ENCODE results near the gene ERBIN. TPM values are rescaled to one million over a fixed set of nuclear protein-coding genes. Genes with fewer than 3 reads are reported as not detected.

The ERBIN gene
- total and polyA plus RNA-seq, 2 experiments from 2014 or later: 15.6 to 26.4 TPM

- Mint-ChIP-seq H3K36me3 (ENCODE audit: low read depth) (no peaks in the 10 kb centered on the region; the same call in 2 of the 3 replicates), H3K4me3 (no peak overlapping the region), H3K27ac (no peak overlapping the region), H3K9me3 (no peaks in the 10 kb centered on the region), H3K27me3 (ENCODE audit: insufficient read depth, low read depth, poor library complexity) (peaks cover 2% of the 10 kb centered on the region), H3K4me1 (peaks cover 2% of the 10 kb centered on the region; the same call in 1 of the 3 replicates)
- TF ChIP-seq NANOG (IDR thresholded peaks at IDR 0.05; ENCODE audit: borderline replicate concordance): no peak
- TF ChIP-seq JUNB (IDR thresholded peaks at IDR 0.05; ENCODE audit: unreplicated experiment): no peak
- TF ChIP-seq, protein P1, sequence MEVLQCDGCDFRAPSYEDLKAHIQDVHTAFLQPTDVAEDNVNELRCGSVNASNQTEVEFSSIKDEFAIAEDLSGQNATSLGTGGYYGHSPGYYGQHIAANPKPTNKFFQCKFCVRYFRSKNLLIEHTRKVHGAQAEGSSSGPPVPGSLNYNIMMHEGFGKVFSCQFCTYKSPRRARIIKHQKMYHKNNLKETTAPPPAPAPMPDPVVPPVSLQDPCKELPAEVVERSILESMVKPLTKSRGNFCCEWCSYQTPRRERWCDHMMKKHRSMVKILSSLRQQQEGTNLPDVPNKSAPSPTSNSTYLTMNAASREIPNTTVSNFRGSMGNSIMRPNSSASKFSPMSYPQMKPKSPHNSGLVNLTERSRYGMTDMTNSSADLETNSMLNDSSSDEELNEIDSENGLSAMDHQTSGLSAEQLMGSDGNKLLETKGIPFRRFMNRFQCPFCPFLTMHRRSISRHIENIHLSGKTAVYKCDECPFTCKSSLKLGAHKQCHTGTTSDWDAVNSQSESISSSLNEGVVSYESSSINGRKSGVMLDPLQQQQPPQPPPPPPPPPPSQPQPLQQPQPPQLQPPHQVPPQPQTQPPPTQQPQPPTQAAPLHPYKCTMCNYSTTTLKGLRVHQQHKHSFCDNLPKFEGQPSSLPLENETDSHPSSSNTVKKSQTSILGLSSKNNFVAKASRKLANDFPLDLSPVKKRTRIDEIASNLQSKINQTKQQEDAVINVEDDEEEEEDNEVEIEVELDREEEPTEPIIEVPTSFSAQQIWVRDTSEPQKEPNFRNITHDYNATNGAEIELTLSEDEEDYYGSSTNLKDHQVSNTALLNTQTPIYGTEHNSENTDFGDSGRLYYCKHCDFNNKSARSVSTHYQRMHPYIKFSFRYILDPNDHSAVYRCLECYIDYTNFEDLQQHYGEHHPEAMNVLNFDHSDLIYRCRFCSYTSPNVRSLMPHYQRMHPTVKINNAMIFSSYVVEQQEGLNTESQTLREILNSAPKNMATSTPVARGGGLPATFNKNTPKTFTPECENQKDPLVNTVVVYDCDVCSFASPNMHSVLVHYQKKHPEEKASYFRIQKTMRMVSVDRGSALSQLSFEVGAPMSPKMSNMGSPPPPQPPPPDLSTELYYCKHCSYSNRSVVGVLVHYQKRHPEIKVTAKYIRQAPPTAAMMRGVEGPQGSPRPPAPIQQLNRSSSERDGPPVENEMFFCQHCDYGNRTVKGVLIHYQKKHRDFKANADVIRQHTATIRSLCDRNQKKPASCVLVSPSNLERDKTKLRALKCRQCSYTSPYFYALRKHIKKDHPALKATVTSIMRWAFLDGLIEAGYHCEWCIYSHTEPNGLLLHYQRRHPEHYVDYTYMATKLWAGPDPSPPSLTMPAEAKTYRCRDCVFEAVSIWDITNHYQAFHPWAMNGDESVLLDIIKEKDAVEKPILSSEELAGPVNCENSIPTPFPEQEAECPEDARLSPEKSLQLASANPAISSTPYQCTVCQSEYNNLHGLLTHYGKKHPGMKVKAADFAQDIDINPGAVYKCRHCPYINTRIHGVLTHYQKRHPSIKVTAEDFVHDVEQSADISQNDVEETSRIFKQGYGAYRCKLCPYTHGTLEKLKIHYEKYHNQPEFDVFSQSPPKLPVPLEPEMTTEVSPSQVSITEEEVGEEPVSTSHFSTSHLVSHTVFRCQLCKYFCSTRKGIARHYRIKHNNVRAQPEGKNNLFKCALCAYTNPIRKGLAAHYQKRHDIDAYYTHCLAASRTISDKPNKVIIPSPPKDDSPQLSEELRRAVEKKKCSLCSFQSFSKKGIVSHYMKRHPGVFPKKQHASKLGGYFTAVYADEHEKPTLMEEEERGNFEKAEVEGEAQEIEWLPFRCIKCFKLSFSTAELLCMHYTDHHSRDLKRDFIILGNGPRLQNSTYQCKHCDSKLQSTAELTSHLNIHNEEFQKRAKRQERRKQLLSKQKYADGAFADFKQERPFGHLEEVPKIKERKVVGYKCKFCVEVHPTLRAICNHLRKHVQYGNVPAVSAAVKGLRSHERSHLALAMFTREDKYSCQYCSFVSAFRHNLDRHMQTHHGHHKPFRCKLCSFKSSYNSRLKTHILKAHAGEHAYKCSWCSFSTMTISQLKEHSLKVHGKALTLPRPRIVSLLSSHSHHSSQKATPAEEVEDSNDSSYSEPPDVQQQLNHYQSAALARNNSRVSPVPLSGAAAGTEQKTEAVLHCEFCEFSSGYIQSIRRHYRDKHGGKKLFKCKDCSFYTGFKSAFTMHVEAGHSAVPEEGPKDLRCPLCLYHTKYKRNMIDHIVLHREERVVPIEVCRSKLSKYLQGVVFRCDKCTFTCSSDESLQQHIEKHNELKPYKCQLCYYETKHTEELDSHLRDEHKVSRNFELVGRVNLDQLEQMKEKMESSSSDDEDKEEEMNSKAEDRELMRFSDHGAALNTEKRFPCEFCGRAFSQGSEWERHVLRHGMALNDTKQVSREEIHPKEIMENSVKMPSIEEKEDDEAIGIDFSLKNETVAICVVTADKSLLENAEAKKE (CRISPR knock-in tag; IDR thresholded peaks at IDR 0.05): no peak
- no peak for TF ChIP-seq ZNF114 (CRISPR knock-in tag; IDR thresholded peaks at IDR 0.05)
- no peak for TF ChIP-seq ZNF331 (CRISPR knock-in tag; IDR thresholded peaks at IDR 0.05; ENCODE audit: low read depth)
- no peak for TF ChIP-seq CREB1 (CRISPR knock-in tag; IDR thresholded peaks at IDR 0.05; ENCODE audit: low read depth)
- TF ChIP-seq EZH2phosphoT487 (IDR thresholded peaks at IDR 0.05; ENCODE audit: unreplicated experiment): no peak
- TF ChIP-seq, protein P2, sequence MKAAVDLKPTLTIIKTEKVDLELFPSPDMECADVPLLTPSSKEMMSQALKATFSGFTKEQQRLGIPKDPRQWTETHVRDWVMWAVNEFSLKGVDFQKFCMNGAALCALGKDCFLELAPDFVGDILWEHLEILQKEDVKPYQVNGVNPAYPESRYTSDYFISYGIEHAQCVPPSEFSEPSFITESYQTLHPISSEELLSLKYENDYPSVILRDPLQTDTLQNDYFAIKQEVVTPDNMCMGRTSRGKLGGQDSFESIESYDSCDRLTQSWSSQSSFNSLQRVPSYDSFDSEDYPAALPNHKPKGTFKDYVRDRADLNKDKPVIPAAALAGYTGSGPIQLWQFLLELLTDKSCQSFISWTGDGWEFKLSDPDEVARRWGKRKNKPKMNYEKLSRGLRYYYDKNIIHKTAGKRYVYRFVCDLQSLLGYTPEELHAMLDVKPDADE (IDR thresholded peaks at IDR 0.05): no peak
- TF ChIP-seq, protein P3, sequence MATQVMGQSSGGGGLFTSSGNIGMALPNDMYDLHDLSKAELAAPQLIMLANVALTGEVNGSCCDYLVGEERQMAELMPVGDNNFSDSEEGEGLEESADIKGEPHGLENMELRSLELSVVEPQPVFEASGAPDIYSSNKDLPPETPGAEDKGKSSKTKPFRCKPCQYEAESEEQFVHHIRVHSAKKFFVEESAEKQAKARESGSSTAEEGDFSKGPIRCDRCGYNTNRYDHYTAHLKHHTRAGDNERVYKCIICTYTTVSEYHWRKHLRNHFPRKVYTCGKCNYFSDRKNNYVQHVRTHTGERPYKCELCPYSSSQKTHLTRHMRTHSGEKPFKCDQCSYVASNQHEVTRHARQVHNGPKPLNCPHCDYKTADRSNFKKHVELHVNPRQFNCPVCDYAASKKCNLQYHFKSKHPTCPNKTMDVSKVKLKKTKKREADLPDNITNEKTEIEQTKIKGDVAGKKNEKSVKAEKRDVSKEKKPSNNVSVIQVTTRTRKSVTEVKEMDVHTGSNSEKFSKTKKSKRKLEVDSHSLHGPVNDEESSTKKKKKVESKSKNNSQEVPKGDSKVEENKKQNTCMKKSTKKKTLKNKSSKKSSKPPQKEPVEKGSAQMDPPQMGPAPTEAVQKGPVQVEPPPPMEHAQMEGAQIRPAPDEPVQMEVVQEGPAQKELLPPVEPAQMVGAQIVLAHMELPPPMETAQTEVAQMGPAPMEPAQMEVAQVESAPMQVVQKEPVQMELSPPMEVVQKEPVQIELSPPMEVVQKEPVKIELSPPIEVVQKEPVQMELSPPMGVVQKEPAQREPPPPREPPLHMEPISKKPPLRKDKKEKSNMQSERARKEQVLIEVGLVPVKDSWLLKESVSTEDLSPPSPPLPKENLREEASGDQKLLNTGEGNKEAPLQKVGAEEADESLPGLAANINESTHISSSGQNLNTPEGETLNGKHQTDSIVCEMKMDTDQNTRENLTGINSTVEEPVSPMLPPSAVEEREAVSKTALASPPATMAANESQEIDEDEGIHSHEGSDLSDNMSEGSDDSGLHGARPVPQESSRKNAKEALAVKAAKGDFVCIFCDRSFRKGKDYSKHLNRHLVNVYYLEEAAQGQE (IDR thresholded peaks at IDR 0.05; ENCODE audit: unreplicated experiment): no peak
- TF ChIP-seq POLR2AphosphoS5 (IDR thresholded peaks at IDR 0.05; ENCODE audit: low read depth): no peak
- no peak for TF ChIP-seq EZH2 (IDR thresholded peaks at IDR 0.05; ENCODE audit: low read depth, unreplicated experiment)
- no peak for TF ChIP-seq CTCF (conservative IDR thresholded peaks at IDR 0.05; ENCODE audit: low read depth in 2 of 2)
- TF ChIP-seq STAT1 (IDR thresholded peaks at IDR 0.05; ENCODE audit: unreplicated experiment): no peak
- DNase-seq (ENCODE audit: low spot score) (no peak), ATAC-seq (no peak)
- Histone ChIP-seq H3K4me3 (no peak overlapping the region), H3K79me2 (replicated peaks; ENCODE audit: insufficient read depth) (no peaks in the 10 kb centered on the region), H3K9me2 (ENCODE audit: insufficient read depth) (0 out of 2 replicates have a peak, but pooled peaks cover 2% of the 10 kb centered on the region), H3K36me3 (ENCODE audit: insufficient read depth) (no peaks in the 10 kb centered on the region), H3F3A (replicated peaks; ENCODE audit: low read depth) (no peaks in the 10 kb centered on the region), H4K20me1 (replicated peaks; ENCODE audit: insufficient read depth) (no peaks in the 10 kb centered on the region), H3K4me2 (no peak overlapping the region), H3K27ac (ENCODE audit: low read depth) (no peak overlapping the region), H2AFZ (no peak overlapping the region), H3K4me1 (ENCODE audit: insufficient read depth) (no peaks in the 10 kb centered on the region), H3K27me3 (ENCODE audit: insufficient read depth) (no peaks in the 10 kb centered on the region)
Observed at GRCh38 chr5:65882278-65882677, 44.1 kb upstream of the ERBIN start.
